ENCODE results near the gene CSNK2A2.

CSNK2A2 gene

DNA sequence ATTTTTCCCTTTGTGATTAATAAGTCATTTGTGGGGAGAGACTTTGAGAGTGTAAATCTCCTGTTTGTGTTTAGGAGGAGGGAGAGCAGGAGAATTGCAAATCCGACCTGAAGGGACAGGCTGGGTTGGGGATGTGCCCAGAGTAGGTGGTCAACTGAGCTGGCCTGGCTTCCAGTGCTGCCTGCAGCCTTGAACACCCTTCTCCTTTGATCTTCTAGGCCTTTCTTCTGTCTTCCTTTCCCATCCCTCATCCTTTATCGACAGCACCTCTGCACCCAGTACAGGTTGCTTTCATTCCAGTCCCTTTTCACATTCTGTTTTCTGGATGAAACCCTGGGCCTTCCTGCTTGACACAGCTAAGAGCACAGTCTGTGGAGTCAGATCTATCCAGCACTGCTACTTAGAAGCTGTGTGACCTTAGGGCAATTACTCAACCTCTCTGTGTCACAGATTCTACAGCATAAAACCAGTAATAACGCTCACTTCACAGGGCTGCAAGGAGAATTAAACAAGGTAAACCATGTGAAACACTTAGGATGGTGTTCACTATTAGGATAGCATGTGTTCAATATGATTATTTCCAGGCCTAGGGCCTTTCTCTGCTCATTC lies 1.0 kb upstream of the CSNK2A2 start:
- DNase-seq = no peak

GRCh38 chr16:58197314-58198012 lies 443 bp downstream of the CSNK2A2 start:
- no peak for DNase-seq

DNA sequence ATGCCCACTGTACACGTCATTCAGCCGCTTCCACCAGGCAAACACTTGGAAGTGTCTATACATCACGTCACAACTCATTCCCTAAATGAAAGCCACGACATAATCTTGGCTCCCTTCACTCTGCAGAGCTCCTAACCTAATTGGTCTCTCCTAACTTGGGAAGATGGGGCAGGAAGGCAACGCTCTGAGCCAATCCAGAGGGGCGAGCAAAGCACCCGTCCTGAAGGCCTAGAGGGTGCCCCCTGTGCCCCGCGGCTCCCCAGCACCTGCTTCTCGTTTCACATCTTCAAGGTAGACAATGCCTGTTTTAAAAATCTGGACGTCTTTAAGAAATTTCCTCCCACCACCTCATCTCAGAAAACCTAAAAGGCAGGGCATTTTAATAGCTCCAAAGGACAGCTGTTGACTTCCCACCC lies 1.0 kb downstream of the CSNK2A2 start:
- DNase-seq = no peak

DNA sequence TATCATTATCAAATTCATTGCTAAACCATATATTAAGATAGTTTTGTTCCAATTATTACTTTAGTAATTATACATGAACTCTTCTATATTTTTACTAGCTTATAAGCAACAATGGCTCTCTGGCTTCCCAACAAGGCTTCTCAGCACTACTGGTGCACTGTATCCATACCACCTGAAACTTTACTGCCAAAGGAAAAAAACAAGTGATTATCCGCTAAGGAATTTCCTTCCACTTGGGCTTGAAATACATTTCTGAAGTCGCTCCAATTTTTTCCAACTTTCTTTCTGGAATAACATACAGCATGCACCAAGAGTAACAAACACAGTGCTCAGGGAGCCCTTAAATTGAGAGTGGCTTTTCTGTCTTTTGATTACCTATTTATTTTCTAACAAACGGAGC lies 2.1 kb downstream of the CSNK2A2 start:
- no peak for DNase-seq

DNA sequence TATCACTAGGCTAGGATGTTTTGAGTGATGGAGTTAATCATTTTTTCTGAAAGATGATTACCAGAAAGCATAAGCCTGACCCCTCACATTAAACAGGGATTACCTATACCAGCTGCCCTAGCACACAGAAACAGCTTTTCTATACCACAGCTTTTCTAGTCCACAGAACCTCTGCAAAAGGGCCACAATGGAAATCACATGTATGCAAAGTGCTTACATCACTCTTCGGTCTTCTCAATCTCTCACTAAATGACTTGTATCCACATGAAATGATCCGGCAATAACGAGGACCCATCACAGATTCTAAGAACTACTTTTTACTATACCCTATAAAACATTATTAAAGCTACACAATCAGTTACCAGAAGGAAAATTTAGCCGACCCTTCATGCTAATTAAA lies 2.6 kb downstream of the CSNK2A2 start:
- no peak for DNase-seq

DNA sequence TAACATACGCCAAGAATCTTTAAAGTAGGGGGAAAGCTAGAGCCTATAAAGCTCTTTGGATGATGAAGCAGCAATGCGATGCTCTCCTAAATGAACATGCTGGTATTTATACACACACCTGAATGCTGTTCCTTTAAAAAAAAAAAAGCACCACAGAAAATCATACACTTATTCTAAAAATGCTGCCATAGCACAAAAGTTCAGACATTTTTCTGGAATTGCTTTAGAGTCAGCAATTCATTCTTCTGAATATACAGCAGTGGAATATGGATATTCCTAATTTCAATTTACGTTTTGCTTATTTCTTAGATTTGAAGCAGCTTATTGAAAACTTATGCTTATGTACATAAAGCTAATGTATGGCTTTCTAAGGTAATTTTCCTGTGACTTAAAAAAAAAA lies 3.1 kb downstream of the CSNK2A2 start:
- no peak for DNase-seq

- peak; percentile 81 for DNase-seq
These were observed 10.1 kb downstream of the CSNK2A2 start for GRCh38 chr16:58187665-58188421.

GRCh38 chr16:58187092-58187491 lies 10.8 kb downstream of the CSNK2A2 start:
- no peak for DNase-seq

GRCh38 chr16:58186176-58186944 lies 11.5 kb downstream of the CSNK2A2 start:
- DNase-seq = no peak

GRCh38 chr16:58177353-58177710 lies 20.6 kb downstream of the CSNK2A2 start:
- DNase-seq = no peak

- no peak for DNase-seq
These were observed 21.1 kb downstream of the CSNK2A2 start for GRCh38 chr16:58176608-58177352.

DNA sequence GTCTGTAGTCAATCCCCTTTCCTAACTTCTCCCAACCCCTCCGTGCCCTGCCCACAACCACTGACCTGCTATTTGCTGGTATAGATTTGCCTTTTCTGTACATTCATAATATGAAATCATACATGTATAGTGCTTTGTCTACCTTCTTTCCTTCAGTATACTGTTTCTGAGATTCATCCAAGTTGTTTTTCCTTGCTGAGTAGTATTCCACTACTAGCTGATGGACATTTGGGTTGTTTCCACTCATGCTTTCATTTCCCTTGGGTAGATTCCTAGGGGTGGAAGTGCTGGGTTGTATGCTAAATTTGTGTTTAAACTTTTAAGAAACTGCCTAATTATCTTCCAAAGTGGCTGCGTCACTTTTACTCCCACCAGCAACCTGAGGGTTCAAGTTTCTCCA lies 27.7 kb downstream of the CSNK2A2 start:
- no peak for DNase-seq

GRCh38 chr16:58160855-58161254 lies 37.1 kb downstream of the CSNK2A2 start:
- DNase-seq = no peak

- no peak for DNase-seq
These were observed 39.2 kb downstream of the CSNK2A2 start for GRCh38 chr16:58158725-58159124.

- no peak for DNase-seq
These were observed 39.9 kb downstream of the CSNK2A2 start for GRCh38 chr16:58157951-58158540.

DNA sequence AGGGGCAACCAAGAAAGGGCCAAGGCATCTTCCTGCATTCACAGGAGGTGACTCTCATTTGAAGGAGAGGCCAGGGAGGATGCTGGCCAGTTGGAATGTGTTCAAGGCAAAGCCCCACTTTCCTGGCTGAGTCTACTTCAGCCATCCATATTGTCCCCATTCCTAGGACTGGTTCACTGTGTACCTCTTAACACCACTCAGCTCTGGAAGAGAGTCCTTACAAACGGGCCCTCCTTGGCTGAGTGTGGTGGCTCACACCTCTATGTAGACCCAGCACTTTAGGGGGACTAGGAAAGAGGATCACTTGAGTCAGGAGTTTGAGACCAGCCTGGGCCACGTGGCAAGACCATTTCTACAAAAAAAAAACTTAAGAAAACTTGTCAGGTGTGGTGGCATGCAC lies 40.7 kb downstream of the CSNK2A2 start:
- no peak for DNase-seq

GRCh38 chr16:58155839-58156238 lies 42.1 kb downstream of the CSNK2A2 start:
- DNase-seq = no peak

DNA sequence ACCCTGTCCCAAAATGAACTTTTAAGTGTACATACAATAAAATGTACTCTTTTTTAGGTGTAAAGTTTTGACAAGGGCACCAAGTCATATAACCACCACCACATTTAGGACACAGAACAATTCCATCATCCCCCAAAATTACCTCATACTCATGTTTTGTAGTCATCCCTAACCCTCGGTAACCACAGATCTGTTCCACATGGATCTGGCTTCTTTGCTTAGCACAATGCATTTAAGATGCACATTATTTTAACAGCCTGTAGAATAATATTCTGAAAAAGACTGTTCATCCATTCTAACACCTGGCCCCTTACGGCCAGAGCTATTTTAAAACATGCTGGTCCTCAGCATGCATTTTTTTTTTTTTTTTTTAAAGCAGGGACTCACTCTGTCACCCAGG lies 43.6 kb downstream of the CSNK2A2 start:
- DNase-seq = no peak

DNA sequence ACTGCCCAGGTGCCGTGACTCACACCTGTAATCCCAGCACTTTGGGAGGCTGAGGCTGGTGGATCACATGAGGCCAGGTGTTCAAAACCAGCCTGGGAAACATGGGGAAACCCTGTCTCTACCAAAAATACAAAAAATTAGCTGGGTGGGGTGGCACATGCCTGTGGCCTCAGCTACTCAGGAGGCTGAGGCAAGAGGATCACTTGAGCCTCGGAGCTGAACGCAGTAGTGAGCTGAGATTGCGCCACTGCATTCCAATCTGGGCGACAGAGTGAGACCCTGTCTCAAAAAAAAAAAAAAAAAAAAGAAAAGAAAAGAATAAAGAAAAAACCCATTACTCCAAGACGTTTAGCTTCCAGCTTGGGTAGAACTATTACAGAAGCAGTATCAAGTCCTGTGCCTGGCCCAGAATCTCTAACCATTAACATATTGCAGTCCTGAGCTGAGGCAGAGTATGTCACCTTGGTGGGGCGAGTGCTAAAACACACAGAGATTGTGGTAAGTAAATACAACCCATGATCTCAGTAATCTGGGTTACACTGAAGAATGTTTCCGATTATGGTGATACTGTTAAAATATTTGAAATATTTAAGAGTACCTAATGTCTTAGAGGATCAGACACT lies 45.5 kb downstream of the CSNK2A2 start:
- DNase-seq = no peak

- DNase-seq = no peak
These were observed 49.4 kb downstream of the CSNK2A2 start for GRCh38 chr16:58148526-58148925.

- no peak for DNase-seq
These were observed 49.8 kb downstream of the CSNK2A2 start for GRCh38 chr16:58148099-58148498.

- no peak for DNase-seq
These were observed 59.1 kb downstream of the CSNK2A2 start for GRCh38 chr16:58138852-58139251.
